Measurements from ENCODE around the gene CKMT2. TPM values are rescaled to one million over a fixed set of nuclear protein-coding genes. Genes with fewer than 3 reads are reported as not detected.

CKMT2 gene
- total and polyA plus RNA-seq, 2 experiments from 2014 or later: 5.0 to 7.8 TPM

DNA sequence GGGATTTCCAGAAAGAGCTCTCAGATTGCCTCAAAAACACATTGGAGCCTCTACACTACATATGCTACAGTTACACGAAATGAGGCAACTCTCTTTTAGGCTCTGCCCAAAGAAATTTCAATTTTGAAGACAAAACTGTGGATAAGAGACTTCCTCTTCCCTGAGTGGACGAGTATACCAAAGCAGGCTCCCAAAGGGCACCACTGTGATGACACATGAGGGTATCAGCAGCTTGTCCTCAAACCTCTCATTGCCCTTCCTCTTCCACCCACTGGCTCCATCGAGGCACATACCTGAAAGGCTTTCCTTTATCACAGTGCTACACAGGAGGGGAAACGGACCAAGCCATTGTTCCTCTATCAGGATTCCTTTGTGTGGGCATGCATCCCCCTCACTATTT lies 11.3 kb downstream of the CKMT2 start:
- WGBS (ENCODE audit: low lambda C conversion rate, missing lambda C conversion rate): 85% methylated on average over 4 of the region's 4 CpGs
- Histone ChIP-seq H4K20me1 (ENCODE audit: insufficient read depth, poor library complexity, severe bottlenecking) (no peaks in the 10 kb centered on the region), H3K36me3 (replicated peaks; ENCODE audit: insufficient read depth, low read depth) (no peaks in the 10 kb centered on the region), H3K4me1 (ENCODE audit: insufficient read depth) (peaks cover 36% of the 10 kb centered on the region), H3K9me2 (replicated peaks; ENCODE audit: insufficient read depth) (no peaks in the 10 kb centered on the region), H3K27ac (no peak overlapping the region), H3K9me3 (ENCODE audit: low read depth) (no peaks in the 10 kb centered on the region), H3K27me3 (no peaks in the 10 kb centered on the region), H2AFZ (no peak overlapping the region), H3K4me2 (no peak overlapping the region), H3K79me2 (no peaks in the 10 kb centered on the region), H3K4me3 (no peak overlapping the region)
- TF ChIP-seq EZH2 (IDR thresholded peaks at IDR 0.05; ENCODE audit: borderline replicate concordance) (no peak), CTCF (IDR thresholded peaks at IDR 0.05; ENCODE audit: poor library complexity) (no peak), EZH2phosphoT487 (IDR thresholded peaks at IDR 0.05; ENCODE audit: low read depth, severe bottlenecking, unreplicated experiment) (no peak)
- no peak for DNase-seq (ENCODE audit: low spot score)

DNA sequence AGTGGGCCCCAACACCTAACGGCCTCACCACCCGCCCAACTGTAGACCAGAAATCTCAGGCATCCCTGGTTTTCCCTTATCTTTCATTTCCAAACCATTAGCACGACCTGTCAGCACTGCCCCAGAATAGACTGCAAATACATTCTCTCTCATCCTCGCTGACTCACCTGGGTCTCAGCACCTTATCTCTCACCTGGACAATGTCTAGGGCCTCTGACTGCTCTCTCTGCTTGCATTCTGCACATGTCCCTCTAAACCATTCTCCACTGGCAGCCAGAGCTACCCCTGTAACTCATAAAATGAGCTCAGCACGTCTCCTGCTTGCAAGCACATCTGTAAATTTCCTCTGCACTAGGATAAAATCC lies 12.7 kb downstream of the CKMT2 start:
- peak overlapping the region; percentile 80 for H3K27ac ChIP-seq
- no peak for TF ChIP-seq EZH2 (IDR thresholded peaks at IDR 0.05; ENCODE audit: borderline replicate concordance)
- TF ChIP-seq EZH2phosphoT487 (IDR thresholded peaks at IDR 0.05; ENCODE audit: low read depth, severe bottlenecking, unreplicated experiment): no peak
- TF ChIP-seq CTCF (IDR thresholded peaks at IDR 0.05; ENCODE audit: poor library complexity): no peak
- H3K27me3 ChIP-seq: no peaks in the 10 kb centered on the region
- peak overlapping the region; percentile 22 for H3K4me2 ChIP-seq
- no peaks in the 10 kb centered on the region for H3K9me2 ChIP-seq (replicated peaks; ENCODE audit: insufficient read depth)
- H4K20me1 ChIP-seq (ENCODE audit: insufficient read depth, poor library complexity, severe bottlenecking): no peaks in the 10 kb centered on the region
- no peaks in the 10 kb centered on the region for H3K36me3 ChIP-seq (replicated peaks; ENCODE audit: insufficient read depth, low read depth)
- 32% methylated on average over 5 of the region's 5 CpGs for WGBS (ENCODE audit: low lambda C conversion rate, missing lambda C conversion rate)
- peak; percentile 70 for DNase-seq (ENCODE audit: low spot score)
- H2AFZ ChIP-seq: no peak overlapping the region
- H3K79me2 ChIP-seq: no peaks in the 10 kb centered on the region
- H3K9me3 ChIP-seq (ENCODE audit: low read depth): no peaks in the 10 kb centered on the region
- H3K4me3 ChIP-seq: no peak overlapping the region
- peaks cover 36% of the 10 kb centered on the region for H3K4me1 ChIP-seq (ENCODE audit: insufficient read depth)

DNA sequence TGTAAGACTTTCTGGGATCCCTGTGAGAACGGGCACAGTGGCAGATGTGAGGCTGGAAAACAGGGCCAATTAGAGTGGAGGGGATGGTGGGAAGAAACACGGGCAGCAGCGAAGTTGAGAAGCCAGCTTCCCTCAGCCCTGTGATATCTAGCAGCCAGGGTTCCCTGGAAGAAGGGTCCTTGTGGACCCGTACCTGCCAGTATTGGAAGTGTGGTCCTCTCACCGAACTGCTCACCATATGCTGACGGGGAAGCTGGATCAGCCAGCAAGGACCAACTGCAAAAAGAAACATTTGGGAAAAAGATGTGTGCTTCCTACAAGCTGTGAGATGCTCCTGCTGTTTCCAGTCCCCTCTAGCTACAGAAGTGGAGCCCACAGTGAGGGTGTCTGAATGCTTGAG lies 13.6 kb downstream of the CKMT2 start:
- Histone ChIP-seq H3K27me3 (no peaks in the 10 kb centered on the region), H2AFZ (no peak overlapping the region), H3K9me3 (ENCODE audit: low read depth) (no peaks in the 10 kb centered on the region), H3K4me1 (ENCODE audit: insufficient read depth) (peaks cover 36% of the 10 kb centered on the region), H4K20me1 (ENCODE audit: insufficient read depth, poor library complexity, severe bottlenecking) (no peaks in the 10 kb centered on the region), H3K4me3 (no peak overlapping the region), H3K79me2 (no peaks in the 10 kb centered on the region), H3K4me2 (no peak overlapping the region), H3K27ac (peak overlapping the region; percentile 67), H3K36me3 (replicated peaks; ENCODE audit: insufficient read depth, low read depth) (no peaks in the 10 kb centered on the region), H3K9me2 (replicated peaks; ENCODE audit: insufficient read depth) (no peaks in the 10 kb centered on the region)
- 92% methylated on average over 6 of the region's 6 CpGs for WGBS (ENCODE audit: low lambda C conversion rate, missing lambda C conversion rate)
- DNase-seq (ENCODE audit: low spot score): no peak
- TF ChIP-seq EZH2 (IDR thresholded peaks at IDR 0.05; ENCODE audit: borderline replicate concordance): no peak
- no peak for TF ChIP-seq CTCF (IDR thresholded peaks at IDR 0.05; ENCODE audit: poor library complexity)
- no peak for TF ChIP-seq EZH2phosphoT487 (IDR thresholded peaks at IDR 0.05; ENCODE audit: low read depth, severe bottlenecking, unreplicated experiment)

GRCh38 chr5:81247441-81247972 lies 14.4 kb downstream of the CKMT2 start:
- peaks cover 32% of the 10 kb centered on the region for H3K4me1 ChIP-seq (ENCODE audit: insufficient read depth)
- TF ChIP-seq CTCF (IDR thresholded peaks at IDR 0.05; ENCODE audit: poor library complexity) (no peak), EZH2phosphoT487 (IDR thresholded peaks at IDR 0.05; ENCODE audit: low read depth, severe bottlenecking, unreplicated experiment) (no peak)
- H4K20me1 ChIP-seq (ENCODE audit: insufficient read depth, poor library complexity, severe bottlenecking): no peaks in the 10 kb centered on the region
- WGBS (ENCODE audit: low lambda C conversion rate, missing lambda C conversion rate): 62% methylated on average over 3 of the region's 3 CpGs
- H3K9me2 ChIP-seq (replicated peaks; ENCODE audit: insufficient read depth): no peaks in the 10 kb centered on the region
- H3K4me2 ChIP-seq: no peak overlapping the region
- no peaks in the 10 kb centered on the region for H3K79me2 ChIP-seq
- H3K36me3 ChIP-seq (replicated peaks; ENCODE audit: insufficient read depth, low read depth): no peaks in the 10 kb centered on the region
- H3K27me3 ChIP-seq: no peaks in the 10 kb centered on the region
- no peak overlapping the region for H2AFZ ChIP-seq
- no peak for DNase-seq (ENCODE audit: low spot score)
- H3K9me3 ChIP-seq (ENCODE audit: low read depth): no peaks in the 10 kb centered on the region
- H3K27ac ChIP-seq: peak overlapping the region; percentile 67
- no peak overlapping the region for H3K4me3 ChIP-seq

All from hepatocyte (in vitro differentiated cells).